Measurements from ENCODE around the gene SNX10. TPM values are rescaled to one million over a fixed set of nuclear protein-coding genes. Genes with fewer than 3 reads are reported as not detected.

The SNX10 gene
- total RNA-seq, 2 donors from 2014 or later, result 13.2 to 19.3 TPM

DNA sequence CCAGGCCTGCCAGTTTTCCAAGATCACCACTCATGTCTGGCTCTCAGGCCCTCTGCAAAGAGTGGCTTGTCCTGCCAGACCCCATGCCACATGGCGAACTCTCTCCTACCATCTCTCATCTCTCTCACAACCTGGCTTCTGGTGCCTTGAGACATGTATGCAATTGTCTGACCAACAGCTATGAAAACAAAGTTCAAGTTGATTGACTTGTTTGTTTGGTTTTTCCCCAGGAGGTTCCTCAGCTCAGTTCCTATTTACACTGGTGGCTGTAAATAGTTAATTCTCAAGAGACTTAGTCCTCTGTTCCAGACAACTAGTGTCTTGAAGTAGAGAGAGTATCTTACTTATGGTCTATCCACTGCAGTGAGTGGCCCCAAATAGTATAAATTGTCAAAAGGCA lies 131.8 kb downstream of the SNX10 start:
- H3K4me3 Mint-ChIP-seq, result no peak overlapping the region
- no peak for DNase-seq
- H3K27ac Mint-ChIP-seq, result no peak overlapping the region
- WGBS, 2 experiments (ENCODE audit: insufficient coverage in 1 of 2, insufficient read length in 1 of 2), result 86% methylated on average over 1 of the region's 1 CpG; no CpG with 5 or more reads in 1 of the 2 experiments
- peaks cover 27% of the 10 kb centered on the region for H3K4me1 Mint-ChIP-seq
- no peaks in the 10 kb centered on the region for H3K36me3 Mint-ChIP-seq (ENCODE audit: low read depth)
- no peak for TF ChIP-seq CTCF (conservative IDR thresholded peaks at IDR 0.05)
- no peak overlapping the region for H3K27ac ChIP-seq (ENCODE audit: low read depth, low read length)
- H3K9me3 ChIP-seq (ENCODE audit: control insufficient read depth, low read length), result no peaks in the 10 kb centered on the region
- no peaks in the 10 kb centered on the region for H3K36me3 ChIP-seq (ENCODE audit: control insufficient read depth, insufficient read depth, low read length)
- H3K9ac ChIP-seq (ENCODE audit: extremely low read depth, low read length, poor library complexity, severe bottlenecking), result no peak overlapping the region
- peaks cover 8% of the 10 kb centered on the region for H3K4me1 ChIP-seq (ENCODE audit: control insufficient read depth, insufficient read depth, low read length)
- no peaks in the 10 kb centered on the region for H3K27me3 ChIP-seq (ENCODE audit: control insufficient read depth, insufficient read depth, low read length, poor library complexity, severe bottlenecking)
- H3K4me3 ChIP-seq (ENCODE audit: low read length), result no peak overlapping the region
- no peaks in the 10 kb centered on the region for H3K9me3 Mint-ChIP-seq
- H3K27me3 Mint-ChIP-seq (ENCODE audit: insufficient read depth), result peaks cover 3% of the 10 kb centered on the region

Other genes starting within 250 kb of the SNX10 start
- 10 to 100 TPM; 20.2 to 48.4 TPM for gene NFE2L3, start 139.7 kb upstream of the SNX10 start, total RNA-seq
- gene HNRNPA2B1, start 91.1 kb upstream of the SNX10 start, total RNA-seq, result 1,000 to 10,000 TPM in 1 of 2 donors, 100 to 1,000 TPM in 1; 913 to 1,007 TPM
- gene CBX3, start 90.1 kb upstream of the SNX10 start, total RNA-seq, result 100 to 1,000 TPM; 213 to 219 TPM